Stomach smooth muscle (tissue), 2 donors: ENCODE measurements around the gene IFI27L1.

Experiments used
- H3K27ac ChIP-seq: one replicate; pipeline ENCODE4 v1.7.0; 2013; ENCODE audit warnings: mild to moderate bottlenecking, low read length, inconsistent platforms
- H3K27me3 ChIP-seq, 2 donors: one replicate each; pipeline ENCODE4 v1.7.0; 2013; ENCODE audit warnings: low read length in 2 of 2; ENCODE audit not compliant: insufficient read depth in 2 of 2, control insufficient read depth in 1 of 2
- H3K36me3 ChIP-seq, 2 donors: one replicate each; pipeline ENCODE4 v1.7.0; 2013; ENCODE audit warnings: low read length in 2 of 2; ENCODE audit not compliant: control insufficient read depth in 2 of 2, insufficient read depth in 2 of 2
- H3K4me1 ChIP-seq: one replicate; pipeline ENCODE4 v1.7.0; 2013; ENCODE audit warnings: low read length; ENCODE audit not compliant: control insufficient read depth, insufficient read depth
- H3K4me3 ChIP-seq, 2 donors: one replicate each; pipeline ENCODE4 v1.7.0; 2013; ENCODE audit warnings: low read length in 2 of 2
- H3K9ac ChIP-seq, 2 donors: one replicate each; pipeline ENCODE4 v1.7.0; 2013; ENCODE audit warnings: low read length in 2 of 2, mild to moderate bottlenecking in 1 of 2
- H3K9me3 ChIP-seq, 2 donors: one replicate each; pipeline ENCODE4 v1.7.0; 2013; ENCODE audit warnings: low read length in 2 of 2; ENCODE audit not compliant: control insufficient read depth in 2 of 2
- donor health status: healthy.
- donor health status: Pancreatic carcinoma.

IFI27L1 gene

GRCh38 chr14:94087891-94088290 lies 6.8 kb downstream of the IFI27L1 start:
- no peak overlapping the region for H3K9ac ChIP-seq
- no peaks in the 10 kb centered on the region for H3K27me3 ChIP-seq
- H3K9me3 ChIP-seq: no peaks in the 10 kb centered on the region
- H3K27ac ChIP-seq: no peak overlapping the region
- no peak overlapping the region for H3K4me3 ChIP-seq
- no peaks in the 10 kb centered on the region for H3K4me1 ChIP-seq
- no peaks in the 10 kb centered on the region for H3K36me3 ChIP-seq

DNA sequence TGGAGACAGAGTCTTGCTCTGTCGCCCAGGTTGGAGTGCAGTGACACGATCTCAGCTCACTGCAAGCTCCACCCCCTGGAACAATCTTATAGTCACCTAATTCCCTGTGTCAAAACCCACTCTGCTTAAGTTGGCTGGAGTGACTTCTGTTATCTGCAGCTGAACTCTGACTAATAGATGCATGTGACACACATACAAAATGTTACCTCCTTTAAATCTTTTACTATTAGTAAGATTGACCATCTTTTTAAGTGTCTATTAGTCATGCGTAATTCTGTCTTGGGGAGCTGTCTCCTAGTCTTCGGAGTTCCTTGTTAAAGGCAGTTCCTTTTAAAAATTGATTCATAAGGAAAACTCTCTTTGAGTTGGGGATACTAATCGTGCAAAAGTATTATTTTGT lies 7.4 kb downstream of the IFI27L1 start:
- Histone ChIP-seq H3K4me1 (no peaks in the 10 kb centered on the region), H3K9me3 (no peaks in the 10 kb centered on the region), H3K27me3 (no peaks in the 10 kb centered on the region), H3K36me3 (no peaks in the 10 kb centered on the region), H3K27ac (no peak overlapping the region), H3K9ac (no peak overlapping the region), H3K4me3 (no peak overlapping the region)

- H3K4me3 ChIP-seq: no peak overlapping the region
- H3K36me3 ChIP-seq: no peaks in the 10 kb centered on the region
- no peaks in the 10 kb centered on the region for H3K27me3 ChIP-seq
- no peak overlapping the region for H3K9ac ChIP-seq
- H3K4me1 ChIP-seq: no peaks in the 10 kb centered on the region
- H3K27ac ChIP-seq: no peak overlapping the region
- no peaks in the 10 kb centered on the region for H3K9me3 ChIP-seq
These were observed 8.4 kb downstream of the IFI27L1 start for GRCh38 chr14:94089479-94089878.

DNA sequence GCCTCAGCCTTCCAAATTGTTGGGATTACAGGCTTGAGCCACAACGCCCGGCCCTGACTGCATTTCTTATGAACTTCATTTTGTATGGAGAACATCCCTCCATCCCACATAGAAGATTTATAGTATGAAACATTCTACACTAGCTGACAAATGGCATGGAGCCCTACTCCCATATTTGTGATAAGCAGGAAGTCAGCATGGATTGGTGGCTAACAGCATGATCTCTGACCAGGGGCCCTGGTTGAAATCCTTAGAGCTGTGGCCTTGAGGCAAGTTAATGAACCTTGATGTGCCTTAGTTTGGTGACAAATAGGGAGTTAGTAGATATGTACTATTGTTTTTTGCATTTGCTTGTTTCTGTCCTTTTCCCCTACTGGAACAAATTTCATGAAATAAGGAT lies 12.3 kb downstream of the IFI27L1 start:
- no peaks in the 10 kb centered on the region for H3K4me1 ChIP-seq
- no peaks in the 10 kb centered on the region for H3K27me3 ChIP-seq
- no peak overlapping the region for H3K27ac ChIP-seq
- H3K9me3 ChIP-seq: no peaks in the 10 kb centered on the region
- no peaks in the 10 kb centered on the region for H3K36me3 ChIP-seq
- no peak overlapping the region for H3K9ac ChIP-seq
- H3K4me3 ChIP-seq: no peak overlapping the region

DNA sequence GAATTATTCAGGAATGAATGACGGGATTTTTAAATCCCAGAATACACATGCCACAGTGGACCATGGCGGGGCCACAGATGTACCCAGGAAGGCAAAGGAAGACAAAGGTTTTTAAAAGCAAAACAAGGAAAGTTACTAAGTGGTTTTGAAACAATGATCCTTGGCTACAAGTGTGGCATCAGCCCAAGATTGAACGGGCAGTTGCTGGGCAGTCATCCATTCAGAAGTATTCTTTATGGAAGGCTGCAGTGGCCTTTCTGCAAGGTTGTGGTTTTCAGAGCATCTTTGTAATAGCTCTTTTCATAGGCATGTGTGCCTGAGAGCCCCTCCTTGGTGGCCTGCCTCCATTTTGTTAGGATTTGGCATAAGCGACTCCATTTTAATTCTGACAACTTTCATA lies 16.0 kb downstream of the IFI27L1 start:
- Histone ChIP-seq H3K27ac (no peak overlapping the region), H3K36me3 (no peaks in the 10 kb centered on the region), H3K4me3 (no peak overlapping the region), H3K9me3 (no peaks in the 10 kb centered on the region), H3K27me3 (no peaks in the 10 kb centered on the region), H3K9ac (no peak overlapping the region), H3K4me1 (no peaks in the 10 kb centered on the region)

DNA sequence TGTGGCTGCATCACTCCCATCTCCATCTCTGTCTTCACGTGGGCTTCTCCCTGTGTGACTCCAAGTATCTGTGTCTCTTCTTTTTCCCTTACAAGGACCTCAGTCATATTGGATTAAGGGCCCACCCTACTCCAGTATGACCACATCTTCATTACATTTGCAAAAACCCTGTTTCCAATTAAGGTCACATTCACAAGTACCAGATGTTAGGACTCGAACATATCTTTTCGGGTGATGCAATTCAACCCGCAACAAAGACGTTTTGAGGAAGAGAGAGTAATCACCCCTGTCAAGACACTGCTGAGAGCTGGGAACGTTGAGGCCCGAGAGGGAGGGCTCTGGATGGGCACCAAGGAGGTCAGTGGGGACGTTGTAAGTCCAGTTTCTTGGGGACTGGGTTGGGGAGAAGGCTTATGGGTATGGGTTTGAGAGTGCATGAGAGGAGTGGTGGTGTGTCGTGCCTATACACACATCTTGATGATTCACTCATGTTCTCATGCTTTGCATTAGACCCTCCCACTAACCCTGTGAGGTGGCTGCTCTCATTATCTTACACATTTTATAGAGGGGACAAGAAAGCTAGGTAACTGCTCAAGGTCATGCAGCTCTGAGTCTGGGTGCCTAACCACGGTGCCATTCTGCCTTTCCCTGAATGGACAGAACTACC lies 17.3 kb downstream of the IFI27L1 start:
- Histone ChIP-seq H3K27me3 (no peaks in the 10 kb centered on the region), H3K36me3 (no peaks in the 10 kb centered on the region), H3K9me3 (no peaks in the 10 kb centered on the region), H3K27ac (no peak overlapping the region), H3K4me3 (no peak overlapping the region), H3K9ac (no peak overlapping the region), H3K4me1 (no peaks in the 10 kb centered on the region)

- no peaks in the 10 kb centered on the region for H3K9me3 ChIP-seq
- H3K27ac ChIP-seq: no peak overlapping the region
These were observed 17.9 kb downstream of the IFI27L1 start for GRCh38 chr14:94099006-94099405.

GRCh38 chr14:94100847-94101246 lies 19.7 kb downstream of the IFI27L1 start:
- Histone ChIP-seq H3K4me3 (no peak overlapping the region), H3K36me3 (no peaks in the 10 kb centered on the region), H3K4me1 (no peaks in the 10 kb centered on the region), H3K9me3 (no peaks in the 10 kb centered on the region), H3K9ac (no peak overlapping the region), H3K27me3 (no peaks in the 10 kb centered on the region), H3K27ac (no peak overlapping the region)

More at GRCh38 chr14:94099006-94099405, 17.9 kb downstream of the IFI27L1 start:
- no peaks in the 10 kb centered on the region for H3K27me3 ChIP-seq
- no peak overlapping the region for H3K4me3 ChIP-seq
- no peaks in the 10 kb centered on the region for H3K4me1 ChIP-seq
- no peak overlapping the region for H3K9ac ChIP-seq
- no peaks in the 10 kb centered on the region for H3K36me3 ChIP-seq

GRCh38 chr14:94101748-94102147 lies 20.6 kb downstream of the IFI27L1 start:
- H3K9ac ChIP-seq: no peak overlapping the region
- H3K4me1 ChIP-seq: no peaks in the 10 kb centered on the region
- no peak overlapping the region for H3K27ac ChIP-seq
- H3K9me3 ChIP-seq: no peaks in the 10 kb centered on the region
- H3K36me3 ChIP-seq: no peaks in the 10 kb centered on the region
- H3K27me3 ChIP-seq: no peaks in the 10 kb centered on the region
- no peak overlapping the region for H3K4me3 ChIP-seq

DNA sequence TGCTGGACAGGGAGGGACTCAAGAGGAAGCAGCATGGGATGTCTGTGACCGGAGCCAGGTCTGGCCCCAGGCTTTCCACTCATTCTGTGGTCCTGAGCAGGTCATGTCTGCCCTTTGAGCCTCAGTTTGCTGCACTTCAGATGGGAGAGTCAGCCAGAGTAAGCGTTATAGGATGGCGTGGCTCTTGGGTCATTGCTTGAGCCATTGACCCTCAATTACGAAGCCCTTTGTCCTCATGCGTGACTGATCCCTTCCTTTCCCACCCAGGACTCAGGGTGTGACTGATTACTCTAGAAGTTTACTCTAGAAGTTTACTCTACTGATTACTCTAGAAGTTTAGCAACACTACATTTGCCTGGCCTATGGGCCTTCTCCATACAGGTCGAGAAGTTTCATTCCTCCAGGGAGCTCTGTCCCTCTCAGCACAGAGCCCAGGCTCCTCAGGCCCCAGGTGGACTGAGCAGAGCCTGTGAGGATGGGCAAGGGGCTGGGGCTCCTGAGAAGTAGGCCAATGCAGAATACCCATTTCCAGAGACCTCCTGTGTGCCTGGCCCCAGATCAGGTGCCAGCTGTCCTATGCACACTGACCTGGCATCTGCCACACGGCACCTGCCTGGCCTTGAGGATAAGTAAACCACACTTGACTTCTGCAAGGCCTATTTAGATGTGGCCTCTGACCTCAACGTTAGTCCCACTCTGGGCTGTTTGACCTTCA lies 21.8 kb downstream of the IFI27L1 start:
- Histone ChIP-seq H3K4me1 (no peaks in the 10 kb centered on the region), H3K27ac (no peak overlapping the region), H3K27me3 (no peaks in the 10 kb centered on the region), H3K9ac (no peak overlapping the region), H3K36me3 (no peaks in the 10 kb centered on the region), H3K4me3 (no peak overlapping the region), H3K9me3 (no peaks in the 10 kb centered on the region)

DNA sequence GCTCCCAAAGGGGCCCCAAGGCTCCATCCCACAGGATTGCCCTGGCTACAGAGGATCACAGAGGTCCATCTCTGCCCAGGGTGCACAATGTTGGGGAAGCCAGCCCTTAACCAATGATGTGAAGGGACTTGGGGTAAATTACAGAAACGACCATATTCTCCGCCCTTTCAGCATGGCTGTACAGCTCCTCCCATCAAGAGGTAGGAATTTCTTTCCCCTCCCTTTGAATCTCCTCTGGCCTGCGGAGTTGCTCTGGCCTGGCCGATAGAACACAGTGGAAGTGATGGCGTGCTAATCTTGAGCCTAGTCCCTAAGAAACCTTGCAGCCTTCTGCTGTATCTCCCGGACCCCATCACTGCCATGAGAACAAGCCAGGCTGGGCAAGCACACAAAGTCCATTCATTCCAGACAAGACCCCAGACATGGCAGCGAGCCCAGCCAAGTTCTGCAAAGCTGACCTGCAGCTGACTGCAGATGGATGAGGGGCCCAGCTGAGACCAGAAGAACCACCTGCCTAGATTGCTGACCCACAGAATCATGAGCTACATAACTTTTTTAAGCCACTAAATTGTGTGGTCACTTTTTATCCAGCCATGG lies 22.5 kb downstream of the IFI27L1 start:
- Histone ChIP-seq H3K9ac (no peak overlapping the region), H3K27ac (no peak overlapping the region), H3K9me3 (no peaks in the 10 kb centered on the region), H3K36me3 (no peaks in the 10 kb centered on the region), H3K27me3 (no peaks in the 10 kb centered on the region), H3K4me1 (no peaks in the 10 kb centered on the region), H3K4me3 (no peak overlapping the region)
